ENCODE results near the gene BCKDK. TPM values are rescaled to one million over a fixed set of nuclear protein-coding genes. Genes with fewer than 3 reads are reported as not detected.
"Not testable (repeated sequence)": the region's sequence is repeated elsewhere in the genome, so short reads cannot be mapped to it uniquely, and the experiment has no call there.

Gene BCKDK
- total RNA-seq, 1 donor from 2014 or later, result 49.6 TPM

DNA sequence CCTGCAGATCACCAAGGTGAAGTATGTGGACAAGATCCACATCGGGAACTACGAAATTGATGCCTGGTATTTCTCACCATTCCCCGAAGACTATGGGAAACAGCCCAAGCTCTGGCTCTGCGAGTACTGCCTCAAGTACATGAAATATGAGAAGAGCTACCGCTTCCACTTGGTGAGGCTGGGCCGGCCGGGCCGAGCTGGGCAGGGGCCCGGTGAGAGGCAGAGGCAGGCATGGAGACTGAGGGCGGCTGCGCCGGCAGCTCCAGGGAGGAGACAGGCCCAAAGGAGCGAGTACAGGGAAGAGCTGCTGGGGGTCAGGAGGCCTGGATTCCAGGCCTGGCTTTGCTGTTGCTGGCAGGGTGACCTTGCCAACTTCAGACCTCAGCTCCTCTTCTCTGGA, 19.0 kb downstream of the BCKDK start:
- DNase-seq (ENCODE audit: low spot score), result no peak

DNA sequence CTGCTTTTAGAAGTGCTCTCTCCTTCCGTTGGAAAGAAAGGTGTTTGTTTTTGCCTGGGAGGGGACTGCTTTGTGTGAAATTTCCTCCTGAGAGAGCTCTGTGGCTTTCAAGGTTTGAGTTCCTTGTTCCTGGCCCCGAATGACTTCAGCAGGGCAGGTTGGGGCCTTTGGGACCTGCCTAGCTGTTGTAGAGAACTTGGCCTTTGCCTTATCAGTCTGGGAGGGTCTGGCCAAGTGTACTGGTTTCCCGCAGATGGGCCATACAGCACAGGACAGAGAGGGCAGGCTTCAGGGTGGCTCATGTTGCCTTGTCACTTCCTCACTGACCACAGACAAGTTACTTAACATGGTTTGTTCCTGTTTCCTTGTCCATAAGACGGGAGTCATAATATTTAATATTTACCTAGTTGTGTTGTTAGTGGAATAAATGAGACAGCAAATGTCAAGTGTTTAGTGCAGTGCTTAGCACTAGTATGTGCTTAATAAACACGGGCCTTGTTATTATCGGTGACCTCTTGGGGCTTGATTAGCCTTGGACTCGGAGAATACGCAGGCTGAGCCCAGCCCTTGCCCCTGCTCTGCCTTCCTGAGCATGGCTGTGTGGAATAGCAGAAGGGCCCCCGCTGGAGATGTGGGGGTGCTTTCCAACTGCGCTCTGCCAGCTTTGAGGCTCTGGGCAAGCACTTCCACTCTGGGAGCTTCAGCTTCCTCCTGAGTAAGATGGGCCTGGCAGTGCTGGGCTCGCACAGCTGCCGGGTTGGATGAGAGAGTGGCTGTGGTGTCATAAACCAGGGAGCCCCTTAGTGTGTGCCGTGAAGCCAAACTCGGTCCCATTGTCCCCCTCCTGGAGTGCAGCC, 20.8 kb downstream of the BCKDK start:
- peak; percentile 47 for DNase-seq (ENCODE audit: low spot score)

DNA sequence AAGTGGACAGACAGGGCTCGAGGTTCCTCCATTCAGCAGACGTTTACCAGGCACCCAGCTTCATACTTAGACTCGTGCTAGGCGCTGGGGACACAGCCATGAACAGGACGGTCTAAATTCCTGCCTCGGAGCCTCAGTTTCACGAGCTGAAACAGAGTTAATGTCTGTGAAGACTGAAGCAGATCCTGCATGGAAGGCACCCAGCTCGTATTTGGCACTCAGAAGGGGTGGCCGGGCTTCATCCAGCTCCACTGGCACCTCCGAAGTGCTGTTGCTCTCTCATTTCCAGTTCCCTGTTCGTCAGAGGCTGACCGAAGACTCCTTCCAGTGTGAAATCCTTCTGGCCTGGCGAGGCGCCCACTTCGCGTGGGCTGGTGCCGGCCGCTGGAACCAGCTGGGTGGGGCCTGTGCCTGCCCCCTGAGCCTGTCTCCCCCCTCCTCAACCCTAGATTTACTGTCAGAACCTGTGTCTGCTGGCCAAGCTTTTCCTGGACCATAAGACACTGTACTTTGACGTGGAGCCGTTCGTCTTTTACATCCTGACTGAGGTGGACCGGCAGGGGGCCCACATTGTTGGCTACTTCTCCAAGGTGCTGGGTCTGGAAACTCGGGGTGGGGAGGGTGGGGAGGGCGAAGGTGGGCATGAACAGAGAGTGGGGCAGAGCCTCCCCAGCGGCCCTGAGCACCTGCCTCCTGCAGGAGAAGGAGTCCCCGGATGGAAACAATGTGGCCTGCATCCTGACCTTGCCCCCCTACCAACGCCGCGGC, 21.6 kb downstream of the BCKDK start:
- no peak for DNase-seq (ENCODE audit: low spot score)

DNA sequence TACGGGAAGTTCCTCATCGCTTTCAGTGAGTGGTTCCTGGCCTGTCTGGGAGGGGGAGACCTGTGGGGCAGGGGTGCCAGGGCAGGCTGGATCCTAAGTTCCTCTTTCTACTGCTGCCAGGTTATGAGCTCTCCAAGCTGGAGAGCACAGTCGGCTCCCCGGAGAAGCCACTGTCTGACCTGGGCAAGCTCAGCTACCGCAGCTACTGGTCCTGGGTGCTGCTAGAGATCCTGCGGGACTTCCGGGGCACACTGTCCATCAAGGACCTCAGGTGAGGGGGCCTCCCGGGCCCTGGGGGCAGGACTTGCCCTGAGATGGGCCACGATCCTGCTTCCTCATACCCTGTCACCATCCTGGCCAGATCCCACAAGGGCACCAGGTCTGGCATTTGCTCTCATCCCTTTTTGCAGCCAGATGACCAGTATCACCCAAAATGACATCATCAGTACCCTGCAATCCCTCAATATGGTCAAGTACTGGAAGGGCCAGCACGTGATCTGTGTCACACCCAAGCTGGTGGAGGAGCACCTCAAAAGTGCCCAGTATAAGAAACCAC, 22.2 kb downstream of the BCKDK start:
- DNase-seq (ENCODE audit: low spot score), result no peak

DNA sequence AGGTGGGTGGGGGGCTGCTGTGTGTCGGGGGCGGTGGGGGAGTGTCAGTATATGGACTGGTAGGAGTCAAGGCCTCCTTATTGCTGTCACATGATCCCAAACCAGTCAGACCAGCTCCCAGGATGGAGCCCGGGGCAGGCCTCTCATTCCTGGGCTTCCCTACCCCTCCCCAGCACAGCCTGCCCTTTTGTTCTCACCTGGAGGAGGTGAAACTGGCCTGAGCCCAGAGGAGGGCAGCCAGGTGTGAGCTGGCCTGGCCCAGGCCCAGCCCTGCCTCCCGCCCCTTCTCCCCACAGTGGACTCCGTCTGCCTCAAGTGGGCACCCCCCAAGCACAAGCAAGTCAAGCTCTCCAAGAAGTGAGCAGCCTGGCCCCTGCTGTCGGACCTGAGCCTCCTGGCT, 22.7 kb downstream of the BCKDK start:
- peak; percentile 91 for DNase-seq (ENCODE audit: low spot score)

DNA sequence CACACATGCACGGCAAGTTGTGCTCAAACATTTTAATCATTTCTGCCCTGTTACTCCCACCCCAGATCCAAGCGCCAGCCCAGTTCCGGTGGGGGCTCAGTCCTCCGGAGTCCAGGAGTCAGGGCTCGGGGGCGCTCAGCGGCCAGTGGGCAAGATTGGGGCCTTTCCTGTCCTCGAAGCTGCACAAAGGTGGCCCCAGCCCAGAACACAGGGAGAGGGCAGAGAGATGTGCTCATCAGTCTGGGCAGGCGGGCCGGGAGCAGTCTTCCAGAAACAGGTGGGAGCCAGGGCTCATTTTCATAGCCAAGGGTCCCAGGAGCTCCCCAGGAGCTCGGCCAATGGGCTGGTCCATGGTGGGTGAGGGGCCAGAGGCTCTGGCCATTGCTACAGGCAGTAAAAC, 23.2 kb downstream of the BCKDK start:
- no peak for DNase-seq (ENCODE audit: low spot score)

DNA sequence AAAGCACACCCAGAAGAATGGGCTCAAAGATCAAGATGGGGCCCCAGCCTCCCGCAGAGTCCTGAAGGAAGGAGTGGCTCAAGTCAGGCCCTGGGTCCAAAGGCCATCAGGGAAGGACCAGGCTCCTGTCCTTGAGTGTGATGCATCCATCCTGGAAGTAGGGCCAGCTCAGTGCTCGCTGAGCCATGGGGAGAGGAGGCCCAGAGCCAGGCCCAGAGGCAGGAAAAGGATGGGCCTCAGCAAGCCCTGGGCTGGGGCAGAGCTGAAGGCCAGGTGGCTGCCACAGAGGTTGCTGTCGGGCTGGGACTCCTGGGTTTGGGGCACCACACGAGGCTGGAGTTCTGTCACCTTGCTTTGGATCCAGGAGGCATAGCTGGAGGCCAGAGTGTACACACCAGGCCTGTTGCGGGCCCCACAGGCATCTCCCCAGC, 23.7 kb downstream of the BCKDK start:
- DNase-seq (ENCODE audit: low spot score), result peak; percentile 78

DNA sequence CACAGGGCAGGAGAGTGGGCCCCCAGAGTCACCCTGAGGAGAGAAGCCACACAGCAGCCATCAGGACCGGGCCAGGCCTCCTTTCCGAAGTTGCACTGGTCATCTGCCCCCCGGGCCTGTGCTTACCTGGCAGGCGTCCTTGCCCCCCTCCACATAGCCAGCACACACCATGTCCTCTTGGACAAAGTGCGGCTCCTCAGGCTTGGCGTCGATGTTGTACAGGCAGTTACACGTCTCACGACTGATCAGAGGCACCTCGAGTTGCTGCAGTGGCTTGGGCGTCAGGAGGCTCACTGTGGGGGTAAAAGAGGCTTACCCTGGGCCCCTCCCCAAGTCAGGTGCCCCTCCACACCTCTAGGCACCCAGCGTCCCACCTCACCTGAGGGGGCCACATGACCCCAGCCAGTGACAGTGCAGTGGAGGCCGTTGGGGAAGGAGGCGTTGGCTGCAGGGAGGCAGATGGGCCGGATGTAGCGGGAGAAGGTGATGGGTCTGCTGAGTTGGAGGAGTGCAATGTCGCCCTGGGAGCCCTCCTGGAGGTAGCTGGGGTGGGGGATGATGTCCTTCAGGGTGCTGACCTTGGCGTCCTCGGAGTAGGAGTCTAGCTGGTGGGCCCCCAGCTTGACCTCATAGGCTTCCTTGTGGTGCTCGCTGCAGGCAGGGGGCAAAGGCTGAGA, 24.3 kb downstream of the BCKDK start:
- no peak for DNase-seq (ENCODE audit: low spot score)

DNA sequence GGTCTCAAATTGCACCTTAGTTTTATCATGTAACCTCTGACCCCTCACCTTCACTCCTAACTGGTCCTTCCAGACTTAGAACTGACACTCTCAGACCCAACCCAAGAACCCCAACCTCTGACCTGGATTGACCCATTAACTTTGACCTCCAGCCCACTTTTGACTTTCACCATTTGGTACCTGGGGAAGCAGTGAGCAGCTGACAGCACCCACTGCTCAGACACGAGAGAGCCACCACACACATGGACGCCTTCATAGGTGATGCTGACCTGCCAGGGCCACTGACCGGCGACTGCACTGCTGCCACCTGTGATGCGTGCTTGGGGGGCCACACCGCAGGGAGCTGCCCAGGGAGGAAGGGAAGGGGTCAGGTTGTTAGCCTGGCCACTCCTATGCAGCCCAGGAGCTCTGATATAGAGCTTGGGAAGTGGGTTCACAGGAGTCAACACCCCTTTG, 24.9 kb downstream of the BCKDK start:
- no peak for DNase-seq (ENCODE audit: low spot score)

DNA sequence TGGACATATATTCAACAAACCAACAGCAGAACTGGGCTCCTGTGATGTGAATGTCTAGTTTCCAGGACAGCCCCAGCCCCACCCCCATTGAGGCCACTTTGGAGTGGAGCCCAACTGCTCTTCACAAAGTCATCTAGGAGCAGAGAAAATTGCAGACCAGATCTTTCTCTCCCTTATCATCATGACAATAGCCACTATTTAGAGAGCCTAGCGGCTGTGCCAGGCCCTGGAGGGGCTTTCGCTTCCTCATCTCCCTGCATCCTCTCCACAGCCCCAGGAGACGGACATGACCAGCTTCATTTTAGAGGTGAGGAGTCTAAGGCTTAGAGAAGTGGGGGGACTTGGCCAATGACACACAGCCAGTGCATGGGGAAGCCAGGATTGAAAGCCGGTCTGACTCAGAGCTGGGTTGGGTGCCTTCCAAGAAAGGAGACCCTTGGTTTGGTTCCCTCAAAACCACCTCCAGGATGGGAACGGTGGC, 25.9 kb downstream of the BCKDK start:
- no peak for DNase-seq (ENCODE audit: low spot score)

DNA sequence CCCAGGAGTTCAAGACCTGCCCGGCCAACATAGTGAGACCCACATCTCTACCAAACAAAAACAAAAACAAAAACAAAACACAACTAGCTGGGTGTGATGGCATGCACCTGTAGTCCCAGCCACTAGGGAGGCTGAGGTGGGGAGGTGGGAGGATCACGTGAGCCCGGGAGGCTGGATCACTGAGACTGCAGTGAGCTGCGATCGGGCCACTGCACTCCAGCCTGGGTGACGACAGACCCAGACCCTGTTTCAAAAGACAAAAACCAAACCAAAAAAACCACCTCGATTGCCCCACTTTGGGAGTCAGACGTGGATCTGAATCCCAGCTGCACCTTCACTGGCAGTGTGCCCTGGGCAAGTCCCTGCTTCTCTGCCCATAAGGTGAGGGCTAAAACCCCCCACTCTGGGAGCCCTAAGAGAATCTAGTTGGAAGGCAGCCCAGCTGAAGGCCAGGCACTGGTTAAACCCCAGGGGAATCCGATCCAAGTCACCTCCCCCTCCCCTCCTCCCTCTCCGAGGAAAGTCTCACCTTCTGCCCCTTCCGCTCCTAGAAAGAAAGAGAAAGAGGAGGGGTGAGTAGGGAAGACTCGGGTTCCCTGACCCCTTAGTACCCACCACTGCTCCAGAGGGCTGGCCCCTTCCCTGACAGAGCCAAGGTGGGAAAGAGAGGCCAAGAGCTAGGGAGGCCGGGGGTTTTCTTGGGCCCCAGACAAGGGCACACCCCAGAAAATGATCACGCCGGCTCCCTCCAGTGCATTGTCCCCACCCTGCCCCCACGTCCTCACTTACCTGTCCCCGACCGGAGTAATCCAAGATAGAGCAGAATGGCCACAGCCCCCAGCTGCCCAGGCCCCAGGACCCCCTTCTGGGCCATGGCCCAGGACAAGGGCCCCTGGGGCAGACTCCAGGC, 26.7 kb downstream of the BCKDK start:
- DNase-seq (ENCODE audit: low spot score), result peak; percentile 58

DNA sequence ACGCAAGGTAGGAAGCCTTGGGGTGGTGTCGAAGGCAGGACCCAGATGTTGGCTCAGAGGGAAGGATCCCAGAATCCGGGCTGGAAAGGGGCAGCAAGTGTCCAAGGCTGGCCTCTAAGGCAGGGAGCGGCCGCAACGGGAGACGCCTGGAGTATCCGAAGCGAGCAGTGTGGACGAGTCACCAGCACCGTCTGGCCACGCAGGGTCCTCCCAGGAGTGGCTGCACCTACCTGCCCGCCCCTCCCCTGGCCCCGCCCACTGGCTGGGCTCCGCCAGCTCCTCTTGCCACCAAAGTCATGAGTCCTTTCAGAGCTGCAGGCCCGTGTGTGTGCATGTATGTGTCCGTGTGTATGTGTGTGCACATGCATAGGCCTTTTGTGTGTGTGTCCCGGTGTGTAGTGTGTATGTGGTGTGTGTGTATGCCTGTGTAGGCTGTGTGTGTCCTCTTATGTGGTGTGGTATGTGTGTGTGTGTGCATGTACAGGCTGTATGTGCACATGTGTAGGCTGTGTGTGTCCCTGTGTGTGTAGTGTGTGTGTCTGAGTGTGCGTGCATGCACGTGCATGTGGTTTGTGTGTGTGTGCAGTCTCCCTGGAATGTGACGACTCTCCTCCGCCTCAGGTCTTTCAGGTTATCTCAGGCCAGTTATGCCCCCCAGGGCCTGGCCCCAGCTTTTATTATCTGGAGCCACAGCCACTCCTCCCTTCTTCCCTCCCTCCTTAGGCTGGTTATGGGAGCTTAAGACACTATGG, 27.5 kb downstream of the BCKDK start, which contains the start of gene PRSS8:
Gene PRSS8, minus strand, starts transcription at position 193 of the 752 bp plus-strand sequence. CDS start 229 bp downstream, outside the sequence.
- peak; percentile 91 for DNase-seq (ENCODE audit: low spot score)

DNA sequence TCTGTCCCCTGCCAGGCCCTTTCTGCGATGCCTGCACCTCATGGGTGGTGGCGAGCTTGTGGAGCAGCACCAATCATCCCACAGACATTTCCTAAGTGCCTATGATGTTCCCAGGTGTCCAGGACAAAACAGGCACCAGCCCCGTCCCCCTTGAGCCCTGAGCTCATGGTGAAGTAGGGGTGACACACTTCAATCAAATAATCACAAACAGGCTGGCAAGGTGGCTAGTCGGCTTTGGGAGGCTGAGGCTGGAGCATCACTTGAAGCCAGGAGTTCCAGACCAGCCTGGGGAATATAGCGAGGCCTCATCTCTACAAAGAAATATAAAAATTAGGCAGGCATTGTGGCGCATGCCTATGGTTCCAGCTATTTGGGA, 28.1 kb downstream of the BCKDK start:
- DNase-seq (ENCODE audit: low spot score), result no peak

DNA sequence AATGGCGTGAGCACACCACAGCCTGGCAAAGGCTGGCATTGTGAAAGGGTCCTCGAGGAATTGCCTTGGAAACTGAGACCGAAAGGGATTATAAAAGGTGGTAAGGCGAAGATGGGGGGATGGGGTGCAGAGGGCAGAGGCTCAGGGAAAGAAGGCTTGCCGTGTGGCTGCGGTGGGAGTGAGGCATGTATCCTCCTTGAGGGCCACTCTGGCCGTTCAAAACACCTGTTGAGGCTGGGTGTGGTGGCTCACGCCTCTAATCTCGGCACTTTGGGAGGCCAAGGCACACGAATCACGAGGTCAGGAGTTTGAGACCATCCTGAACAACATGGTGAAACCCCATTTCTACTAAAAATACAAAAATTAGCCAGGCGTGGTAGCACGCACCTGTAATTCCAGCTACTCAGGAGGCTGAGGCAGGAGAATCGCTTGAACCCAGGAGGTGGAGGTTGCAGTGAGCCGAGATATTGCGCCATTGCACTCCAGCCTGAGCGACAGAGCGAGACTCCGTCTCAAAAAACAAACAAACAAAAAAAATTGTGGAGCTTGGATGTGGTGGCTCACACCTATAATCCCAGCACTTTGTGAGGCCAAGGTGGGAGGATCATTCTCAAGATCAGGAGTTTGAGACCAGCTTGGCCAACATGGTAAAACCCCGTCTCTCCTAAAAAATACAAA, 28.8 kb downstream of the BCKDK start:
- DNase-seq (ENCODE audit: low spot score), result not testable (repeated sequence)

DNA sequence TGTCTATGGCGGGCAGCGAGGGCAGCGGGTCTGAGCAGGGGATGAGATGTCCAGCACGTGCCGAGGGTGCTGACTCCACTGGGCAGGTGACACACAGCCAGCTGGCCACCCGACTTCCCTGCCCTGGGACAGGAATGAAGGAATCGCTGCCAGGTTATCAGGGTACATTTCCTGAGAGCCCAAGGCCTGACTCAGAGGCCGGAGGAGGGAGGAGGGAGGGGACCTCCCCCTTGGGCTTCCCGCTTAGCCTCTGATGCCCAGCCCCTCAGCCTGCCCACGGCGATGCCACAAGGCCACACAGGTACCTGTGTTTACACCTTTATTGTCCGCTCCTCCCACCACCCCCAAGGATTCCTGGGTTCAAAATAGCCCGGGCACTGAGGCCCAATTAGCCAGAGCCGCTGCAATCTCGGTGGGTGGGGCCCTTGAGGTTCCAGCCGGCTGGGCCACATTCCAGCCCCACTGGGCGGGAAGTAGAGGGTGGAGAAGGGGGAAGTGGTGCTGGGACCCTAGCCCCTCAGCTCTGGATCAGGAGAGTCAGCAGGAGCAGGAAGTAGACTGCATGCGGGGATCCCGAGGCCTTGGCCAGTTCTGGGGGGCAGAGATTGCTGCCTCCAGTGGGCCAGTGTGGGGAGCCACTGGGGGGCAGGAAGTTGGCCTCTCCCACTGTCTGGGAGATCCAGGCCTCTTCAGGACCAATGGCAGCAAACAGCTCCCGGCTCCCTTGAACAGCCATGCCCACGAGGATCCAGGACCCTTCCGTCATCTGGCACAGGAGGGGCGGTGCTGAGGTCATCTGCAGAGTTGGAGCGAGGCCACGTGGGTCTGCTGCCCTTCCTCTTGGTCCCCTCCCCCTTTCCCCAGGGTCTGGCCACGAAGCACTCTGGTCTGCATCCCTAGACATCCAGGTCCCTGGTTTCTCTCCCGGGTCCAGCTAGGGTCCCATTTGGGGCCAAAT, 30.7 kb downstream of the BCKDK start:
- peak; percentile 84 for DNase-seq (ENCODE audit: low spot score)

DNA sequence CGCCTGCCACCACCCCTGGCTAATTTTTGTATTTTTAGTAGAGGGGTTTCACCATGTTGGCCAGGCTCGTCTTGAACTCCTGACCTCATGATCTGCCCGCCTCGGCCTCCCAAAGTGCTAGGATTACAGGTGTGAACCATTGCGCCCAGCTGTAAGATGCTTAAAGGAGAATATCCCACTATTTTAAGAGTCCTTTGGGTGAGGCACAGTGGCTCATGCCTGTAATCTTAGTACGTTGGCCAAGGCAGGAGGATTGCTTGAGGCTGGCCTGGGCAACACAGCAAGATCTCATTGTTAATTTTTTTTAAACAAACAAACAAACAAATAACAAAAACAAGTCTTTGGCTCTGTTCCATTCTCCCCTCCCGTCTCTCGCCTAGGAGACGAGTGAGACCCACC, 32.9 kb downstream of the BCKDK start:
- DNase-seq (ENCODE audit: low spot score), result not testable (repeated sequence)

DNA sequence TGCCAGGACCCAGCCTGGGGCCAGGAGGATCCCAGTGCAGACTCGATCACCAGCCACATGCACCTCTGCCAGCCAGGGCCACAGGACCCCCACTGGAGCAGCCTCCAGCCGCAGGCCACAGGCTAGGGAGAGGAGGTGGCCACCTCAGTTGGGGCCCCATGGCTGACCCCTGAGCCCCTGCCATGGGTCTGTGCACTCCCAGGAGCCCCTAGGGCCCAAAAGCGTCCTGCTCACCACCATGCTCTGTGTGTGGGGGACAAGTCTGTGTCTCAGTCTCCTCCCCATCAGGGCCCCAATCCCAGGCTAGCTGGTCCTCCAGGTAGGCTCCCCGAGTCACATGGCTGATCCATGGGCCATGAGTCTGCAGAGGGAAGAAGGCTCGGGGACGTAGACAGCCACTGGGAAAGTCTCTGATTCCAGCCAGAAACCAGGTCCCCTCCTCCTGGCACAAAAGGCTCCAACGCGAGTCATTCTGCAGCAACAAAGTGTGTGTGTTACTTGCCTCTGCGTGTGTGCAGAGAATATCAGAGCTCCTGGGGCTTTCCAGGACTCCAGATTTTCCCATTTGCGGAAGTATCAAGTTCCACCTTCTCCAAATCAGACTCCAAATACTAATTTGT, 33.4 kb downstream of the BCKDK start:
- peak; percentile 46 for DNase-seq (ENCODE audit: low spot score)

All from mucosa of gallbladder (tissue), 1 donor.